Upper lobe of left lung (tissue), 6 donors: ENCODE data around the gene CDH20. TPM values are rescaled to one million over a fixed set of nuclear protein-coding genes. Genes with fewer than 3 reads are reported as not detected.

ENCODE experiments used
- ATAC-seq, 2 donors: fragments of 200-7000 bp; cut with Tn5 transposase; one replicate each; pipeline ENCODE4 v1.9.1; 2022; ENCODE audit warnings: mild to moderate bottlenecking in 2 of 2, moderate library complexity in 2 of 2; ENCODE audit not compliant: low FRiP score in 2 of 2
- DNase-seq, 2 donors: peaks; one replicate each; pipeline ENCODE4 v3.0.0-alpha.2; 2019 to 2020
- H3K27ac ChIP-seq, 4 donors: fragments of 200-600 bp; sonication (generic); one replicate each; pipeline ENCODE4 v1.5.1; 2016 to 2019
- H3K27me3 ChIP-seq, 4 donors: fragments of 200-600 bp; sonication (generic); one replicate each; pipeline ENCODE4 v1.5.1; 2017 to 2019
- H3K36me3 ChIP-seq, 4 donors: fragments of 200-600 bp; sonication (generic); one replicate each; pipeline ENCODE4 v1.5.1; 2016 to 2019
- H3K4me1 ChIP-seq, 4 donors: fragments of 200-600 bp; sonication (generic); one replicate each; pipeline ENCODE4 v1.5.1; 2018 to 2019
- H3K4me3 ChIP-seq, 4 donors: fragments of 200-600 bp; sonication (generic); one replicate each; pipeline ENCODE4 v1.5.1; 2017 to 2019; ENCODE audit warnings: mild to moderate bottlenecking in 2 of 4, moderate library complexity in 1 of 4
- H3K9me3 ChIP-seq, 4 donors: fragments of 200-600 bp; sonication (generic); one replicate each; pipeline ENCODE4 v1.5.1; 2018 to 2019
- EP300 ChIP-seq, 4 donors: sonication (generic); formaldehyde crosslinking; IDR thresholded peaks; one replicate each; pipeline ENCODE4 v1.5.1; 2017; ENCODE audit warnings: antibody characterized with exemption in 4 of 4, control low read depth in 2 of 4
- POLR2A ChIP-seq, 4 donors: fragments of 450-650 bp; IDR thresholded peaks; one replicate each; pipeline ENCODE4 v1.5.1; 2016 to 2017; ENCODE audit warnings: antibody characterized with exemption in 4 of 4, mild to moderate bottlenecking in 2 of 4
- POLR2AphosphoS5 ChIP-seq, 2 donors: sonication (generic); formaldehyde crosslinking; IDR thresholded peaks; one replicate each; pipeline ENCODE4 v1.5.1; 2017; ENCODE audit warnings: antibody characterized with exemption in 2 of 2
- WGBS, 2 donors: methylation state at CpG; one replicate each; pipeline ENCODE4 v1.1.5; 2017 to 2018; 5-methylcytosine and 5-hydroxymethylcytosine counted together
- total RNA-seq, 6 donors: library from RNA; depleted of rRNA in 4 of 6; stranded (reverse); fragments of >200 nt in 4 of 6; gene quantifications; one replicate each; pipeline versions ENCODE4 v1.1.0 to v1.2.1, GENCODE V29; 2016 to 2021
- TF ChIP-seq, protein P1 (sequence below), 6 experiments: fragments of 450-650 bp in 4 of 6; fragments of 200-600 bp in 2 of 6; sonication (generic) in 2 of 6; IDR thresholded peaks; one replicate each; pipeline ENCODE4 v1.5.1; 2016 to 2019; ENCODE audit warnings: antibody characterized with exemption in 6 of 6
- donor health status: DM: no; HTN: no; CAD: no; lungs with moderate emphysema.
- donor health status: DM: no; HTN: yes; CAD: no; lungs with severe emphysema.

Gene CDH20
- total RNA-seq, 6 donors from 2014 or later, result 0.06 to 0.07 TPM; not detected in 4

DNA sequence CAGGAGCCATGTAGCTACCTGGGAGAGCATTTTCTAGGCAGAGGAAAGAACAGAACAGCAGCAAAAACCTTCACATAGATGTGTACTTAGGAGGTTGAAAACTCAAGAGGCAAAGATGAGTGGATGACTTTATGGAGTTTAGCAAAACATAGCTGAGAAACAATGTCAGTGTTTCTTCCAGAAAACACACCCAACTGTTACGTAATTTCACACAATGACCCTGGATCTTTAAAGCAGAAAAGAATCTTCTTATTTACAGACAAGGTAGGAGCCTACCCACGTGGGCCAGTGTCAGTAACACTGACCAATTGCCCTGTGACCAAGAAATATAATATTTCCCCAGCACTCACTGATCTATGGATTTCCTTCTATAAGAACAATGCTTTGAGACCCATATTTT, 254.6 kb downstream of the CDH20 start:
- 48 to 49% methylated on average over 2 of the region's 2 CpGs for WGBS, 2 donors
- ATAC-seq (no peak), DNase-seq (no peak)
- no peaks in the 10 kb centered on the region for H3K27me3 ChIP-seq
- no peaks in the 10 kb centered on the region for H3K9me3 ChIP-seq
- H3K4me3 ChIP-seq, result no peak overlapping the region
- H3K4me1 ChIP-seq, result peaks cover 0 to 22% (median 14%) of the 10 kb centered on the region in 4 donors
- no peak for TF ChIP-seq POLR2A (IDR thresholded peaks at IDR 0.05)
- TF ChIP-seq, protein P1, sequence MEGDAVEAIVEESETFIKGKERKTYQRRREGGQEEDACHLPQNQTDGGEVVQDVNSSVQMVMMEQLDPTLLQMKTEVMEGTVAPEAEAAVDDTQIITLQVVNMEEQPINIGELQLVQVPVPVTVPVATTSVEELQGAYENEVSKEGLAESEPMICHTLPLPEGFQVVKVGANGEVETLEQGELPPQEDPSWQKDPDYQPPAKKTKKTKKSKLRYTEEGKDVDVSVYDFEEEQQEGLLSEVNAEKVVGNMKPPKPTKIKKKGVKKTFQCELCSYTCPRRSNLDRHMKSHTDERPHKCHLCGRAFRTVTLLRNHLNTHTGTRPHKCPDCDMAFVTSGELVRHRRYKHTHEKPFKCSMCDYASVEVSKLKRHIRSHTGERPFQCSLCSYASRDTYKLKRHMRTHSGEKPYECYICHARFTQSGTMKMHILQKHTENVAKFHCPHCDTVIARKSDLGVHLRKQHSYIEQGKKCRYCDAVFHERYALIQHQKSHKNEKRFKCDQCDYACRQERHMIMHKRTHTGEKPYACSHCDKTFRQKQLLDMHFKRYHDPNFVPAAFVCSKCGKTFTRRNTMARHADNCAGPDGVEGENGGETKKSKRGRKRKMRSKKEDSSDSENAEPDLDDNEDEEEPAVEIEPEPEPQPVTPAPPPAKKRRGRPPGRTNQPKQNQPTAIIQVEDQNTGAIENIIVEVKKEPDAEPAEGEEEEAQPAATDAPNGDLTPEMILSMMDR (IDR thresholded peaks at IDR 0.05), result no peak
- TF ChIP-seq POLR2AphosphoS5 (IDR thresholded peaks at IDR 0.05), result no peak
- TF ChIP-seq EP300 (IDR thresholded peaks at IDR 0.05), result no peak
- no peaks in the 10 kb centered on the region for H3K36me3 ChIP-seq
- H3K27ac ChIP-seq, result no peak overlapping the region

DNA sequence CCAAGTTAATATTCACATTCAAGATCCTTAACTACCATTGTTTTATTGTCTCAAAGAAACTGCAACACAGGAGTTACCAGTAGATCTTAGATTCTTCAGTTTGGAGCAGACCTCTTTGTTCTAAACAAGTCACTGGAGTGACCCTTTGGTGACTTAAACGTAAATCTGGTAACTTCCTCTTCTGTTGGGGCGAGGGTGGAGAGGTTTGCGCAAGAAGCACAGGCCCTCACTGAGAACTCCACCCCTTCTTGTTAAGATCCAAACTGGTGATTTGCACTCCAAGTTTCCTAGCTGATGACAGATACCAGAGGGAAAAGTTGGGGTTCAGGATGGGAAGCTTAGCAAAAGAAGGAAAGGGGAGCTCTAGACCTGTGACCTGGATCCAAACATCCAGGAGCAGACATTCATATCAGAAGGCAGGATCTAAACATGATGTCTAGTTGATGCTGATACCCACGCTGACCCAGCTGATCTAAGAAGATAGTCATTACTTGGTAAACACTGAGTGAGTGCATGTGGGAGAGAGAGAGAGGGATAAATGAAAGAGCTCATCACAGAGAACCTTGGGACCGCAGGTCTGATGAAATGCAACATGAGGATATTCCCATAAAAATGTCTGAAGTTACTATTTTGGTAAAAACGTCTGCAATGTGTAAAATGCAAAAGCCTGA, 256.0 kb downstream of the CDH20 start:
- no peaks in the 10 kb centered on the region for H3K27me3 ChIP-seq

DNA sequence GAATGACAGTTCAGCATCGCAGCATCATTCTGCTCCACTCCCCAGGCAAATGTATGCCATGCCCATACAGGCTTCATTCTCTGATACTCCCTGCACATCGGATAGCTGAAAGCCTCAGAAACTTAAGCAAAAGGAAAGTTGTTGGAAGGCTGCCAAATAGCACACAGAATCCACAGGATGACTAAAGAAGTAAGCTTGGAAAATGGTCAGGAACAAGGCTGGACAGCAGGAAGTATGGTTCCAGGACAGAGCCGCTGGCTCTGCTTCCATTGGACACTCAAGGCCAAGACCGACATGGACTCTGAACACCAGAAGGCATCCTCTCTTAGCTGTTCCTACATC, 256.5 kb downstream of the CDH20 start:
- Histone ChIP-seq H3K9me3 (no peaks in the 10 kb centered on the region), H3K27ac (no peak overlapping the region), H3K4me3 (no peak overlapping the region), H3K4me1 (peaks cover 0 to 22% (median 14%) of the 10 kb centered on the region in 4 donors), H3K27me3 (no peaks in the 10 kb centered on the region), H3K36me3 (no peaks in the 10 kb centered on the region)
- WGBS, 2 donors, result 48 to 57% methylated on average over 4 of the region's 4 CpGs
- TF ChIP-seq EP300 (IDR thresholded peaks at IDR 0.05) (no peak), POLR2AphosphoS5 (IDR thresholded peaks at IDR 0.05) (no peak), POLR2A (IDR thresholded peaks at IDR 0.05) (no peak)
- TF ChIP-seq, protein P1 (IDR thresholded peaks at IDR 0.05), result no peak
- ATAC-seq (no peak), DNase-seq (no peak)

More for the DNA sequence above, 256.0 kb downstream of the CDH20 start:
- Histone ChIP-seq H3K36me3 (no peaks in the 10 kb centered on the region), H3K9me3 (no peaks in the 10 kb centered on the region), H3K4me3 (no peak overlapping the region), H3K27ac (no peak overlapping the region), H3K4me1 (peaks cover 0 to 22% (median 14%) of the 10 kb centered on the region in 4 donors)
- WGBS, 2 donors, result 50 to 51% methylated on average over 6 of the region's 6 CpGs
- peak in 1 of 2 donors; percentile 64 for ATAC-seq
- DNase-seq, result peak in 1 of 2 donors; percentile 62
- TF ChIP-seq, protein P1 (IDR thresholded peaks at IDR 0.05), result no peak
- no peak for TF ChIP-seq EP300 (IDR thresholded peaks at IDR 0.05)
- peak in 1 of 2 donors; percentile 16 for TF ChIP-seq POLR2AphosphoS5 (IDR thresholded peaks at IDR 0.05)

DNA sequence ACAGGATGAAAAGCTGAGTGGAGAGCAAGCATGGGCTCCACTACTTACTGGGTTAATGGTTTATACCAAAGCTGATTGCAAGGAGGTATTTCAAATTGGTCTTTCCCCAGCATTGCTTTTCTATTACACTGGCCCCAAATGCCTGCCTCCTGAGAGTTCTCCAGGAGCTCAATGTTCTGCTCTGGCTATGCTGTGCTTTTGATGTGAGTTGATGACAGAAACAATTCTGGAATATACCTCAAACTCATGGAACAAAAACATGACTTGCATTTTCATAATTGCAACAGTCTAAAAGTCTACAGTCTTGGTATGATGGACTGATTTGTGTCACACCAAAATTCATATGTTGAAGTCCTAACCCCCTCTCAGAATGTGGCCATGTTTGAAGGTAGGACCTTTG, 258.0 kb downstream of the CDH20 start:
- no peak for ATAC-seq
- TF ChIP-seq POLR2A (IDR thresholded peaks at IDR 0.05) (no peak), POLR2AphosphoS5 (IDR thresholded peaks at IDR 0.05) (no peak), EP300 (IDR thresholded peaks at IDR 0.05) (no peak)
- TF ChIP-seq, protein P1 (IDR thresholded peaks at IDR 0.05), result no peak

More for the DNA sequence above, 258.0 kb downstream of the CDH20 start:
- Histone ChIP-seq H3K9me3 (no peaks in the 10 kb centered on the region), H3K36me3 (no peaks in the 10 kb centered on the region), H3K27ac (no peak overlapping the region), H3K4me3 (no peak overlapping the region), H3K27me3 (no peaks in the 10 kb centered on the region), H3K4me1 (peaks cover 0 to 22% (median 14%) of the 10 kb centered on the region in 4 donors)
- DNase-seq, result no peak
